Stimulated activated effector memory CD8-positive, alpha-beta T cell treated with anti-CD3 and anti-CD28 coated beads, Interleukin-12 subunit alpha, Interleukin-12 subunit beta, amount 100 ng/mL, for 72 hours (primary cell): Measurements from ENCODE around the gene SKAP1.

Experiments
- ATAC-seq: fragments of 150-1000 bp; cut with Tn5 transposase; 2 replicates; pipeline ENCODE4 v1.10.0; 2021
- DNase-seq, 2 donors: peaks; one replicate each; pipeline ENCODE4 v3.0.0; 2021 to 2022; ENCODE audit warnings: low spot score in 2 of 2
- H3K27ac Mint-ChIP-seq: one replicate; pipeline ENCODE4 v1.8.0; 2022; ENCODE audit warnings: mild to moderate bottlenecking, mixed read lengths
- H3K36me3 Mint-ChIP-seq: one replicate; pipeline ENCODE4 v1.8.0; 2022; ENCODE audit warnings: mild to moderate bottlenecking, mixed read lengths
- H3K4me1 Mint-ChIP-seq: one replicate; pipeline ENCODE4 v1.8.0; 2022; ENCODE audit warnings: mixed read lengths
- H3K4me3 Mint-ChIP-seq: one replicate; pipeline ENCODE4 v1.8.0; 2022; ENCODE audit warnings: mild to moderate bottlenecking, mixed read lengths
- H3K9me3 Mint-ChIP-seq: one replicate; pipeline ENCODE4 v1.8.0; 2022; ENCODE audit warnings: mixed read lengths

The SKAP1 gene

GRCh38 chr17:48159232-48159631 lies 270.8 kb downstream of the SKAP1 start:
- Mint-ChIP-seq H3K27ac (no peak overlapping the region), H3K36me3 (peaks cover 92% of the 10 kb centered on the region), H3K4me1 (peaks cover 7% of the 10 kb centered on the region), H3K9me3 (no peaks in the 10 kb centered on the region), H3K4me3 (no peak overlapping the region)
- ATAC-seq (no peak), DNase-seq (no peak)

GRCh38 chr17:48155889-48156611 lies 274.0 kb downstream of the SKAP1 start:
- Mint-ChIP-seq H3K9me3 (no peaks in the 10 kb centered on the region), H3K27ac (no peak overlapping the region), H3K36me3 (peaks cover 80% of the 10 kb centered on the region), H3K4me3 (no peak overlapping the region), H3K4me1 (no peaks in the 10 kb centered on the region)
- DNase-seq: no peak
- ATAC-seq: no peak

GRCh38 chr17:48153691-48154358 lies 276.2 kb downstream of the SKAP1 start:
- Mint-ChIP-seq H3K4me3 (no peak overlapping the region), H3K9me3 (no peaks in the 10 kb centered on the region), H3K4me1 (no peaks in the 10 kb centered on the region), H3K36me3 (peaks cover 76% of the 10 kb centered on the region), H3K27ac (no peak overlapping the region)
- DNase-seq: no peak
- ATAC-seq: no peak

- no peak overlapping the region for H3K4me3 Mint-ChIP-seq
- ATAC-seq: no peak
- no peaks in the 10 kb centered on the region for H3K4me1 Mint-ChIP-seq
- H3K27ac Mint-ChIP-seq: no peak overlapping the region
- peaks cover 70% of the 10 kb centered on the region for H3K36me3 Mint-ChIP-seq
- H3K9me3 Mint-ChIP-seq: no peaks in the 10 kb centered on the region
- no peak for DNase-seq
Measured at GRCh38 chr17:48152289-48152688, 277.7 kb downstream of the SKAP1 start.

- H3K27ac Mint-ChIP-seq: no peak overlapping the region
- ATAC-seq (no peak), DNase-seq (no peak)
- no peaks in the 10 kb centered on the region for H3K9me3 Mint-ChIP-seq
- no peak overlapping the region for H3K4me3 Mint-ChIP-seq
- H3K36me3 Mint-ChIP-seq: peaks cover 70% of the 10 kb centered on the region
- H3K4me1 Mint-ChIP-seq: no peaks in the 10 kb centered on the region
Measured at GRCh38 chr17:48151220-48151619, 278.8 kb downstream of the SKAP1 start.

- Mint-ChIP-seq H3K4me3 (no peak overlapping the region), H3K36me3 (peaks cover 69% of the 10 kb centered on the region), H3K9me3 (no peaks in the 10 kb centered on the region), H3K4me1 (peaks cover 3% of the 10 kb centered on the region), H3K27ac (no peak overlapping the region)
- DNase-seq: no peak
- no peak for ATAC-seq
Measured at GRCh38 chr17:48150597-48151001, 279.4 kb downstream of the SKAP1 start.

- Mint-ChIP-seq H3K9me3 (no peaks in the 10 kb centered on the region), H3K36me3 (peaks cover 70% of the 10 kb centered on the region), H3K27ac (no peak overlapping the region), H3K4me3 (no peak overlapping the region), H3K4me1 (peaks cover 4% of the 10 kb centered on the region)
- DNase-seq (no peak), ATAC-seq (no peak)
Measured at GRCh38 chr17:48149787-48150463, 280.1 kb downstream of the SKAP1 start.

- Mint-ChIP-seq H3K36me3 (peaks cover 67% of the 10 kb centered on the region), H3K27ac (no peak overlapping the region), H3K9me3 (no peaks in the 10 kb centered on the region), H3K4me1 (peaks cover 4% of the 10 kb centered on the region), H3K4me3 (no peak overlapping the region)
- DNase-seq (no peak), ATAC-seq (no peak)
Measured at GRCh38 chr17:48148854-48149786, 280.9 kb downstream of the SKAP1 start.

GRCh38 chr17:48148029-48148770 lies 281.8 kb downstream of the SKAP1 start:
- Mint-ChIP-seq H3K27ac (no peak overlapping the region), H3K4me1 (peaks cover 4% of the 10 kb centered on the region)
- ATAC-seq: no peak

GRCh38 chr17:48144976-48145798 lies 284.8 kb downstream of the SKAP1 start:
- ATAC-seq: no peak
- Mint-ChIP-seq H3K9me3 (no peaks in the 10 kb centered on the region), H3K4me3 (no peak overlapping the region), H3K36me3 (peaks cover 82% of the 10 kb centered on the region), H3K27ac (peak overlapping the region; percentile 54), H3K4me1 (peaks cover 9% of the 10 kb centered on the region)
- no peak for DNase-seq

More at GRCh38 chr17:48148029-48148770, 281.8 kb downstream of the SKAP1 start:
- Mint-ChIP-seq H3K9me3 (no peaks in the 10 kb centered on the region), H3K36me3 (peaks cover 67% of the 10 kb centered on the region), H3K4me3 (no peak overlapping the region)
- no peak for DNase-seq

- no peak for ATAC-seq
- Mint-ChIP-seq H3K27ac (peak overlapping the region; percentile 43), H3K36me3 (peaks cover 85% of the 10 kb centered on the region), H3K4me3 (no peak overlapping the region), H3K4me1 (peaks cover 9% of the 10 kb centered on the region), H3K9me3 (no peaks in the 10 kb centered on the region)
- DNase-seq: no peak
Measured at GRCh38 chr17:48144231-48144630, 285.8 kb downstream of the SKAP1 start.

GRCh38 chr17:48143629-48144028 lies 286.4 kb downstream of the SKAP1 start:
- ATAC-seq: no peak
- Mint-ChIP-seq H3K27ac (peak overlapping the region; percentile 43), H3K4me3 (no peak overlapping the region), H3K36me3 (peaks cover 85% of the 10 kb centered on the region), H3K4me1 (peaks cover 9% of the 10 kb centered on the region), H3K9me3 (no peaks in the 10 kb centered on the region)
- DNase-seq: no peak

GRCh38 chr17:48139944-48140343 lies 290.1 kb downstream of the SKAP1 start:
- DNase-seq (no peak), ATAC-seq (no peak)
- H3K27ac Mint-ChIP-seq: peak overlapping the region; percentile 4
- H3K4me3 Mint-ChIP-seq: no peak overlapping the region
- H3K9me3 Mint-ChIP-seq: no peaks in the 10 kb centered on the region
- H3K36me3 Mint-ChIP-seq: peaks cover 93% of the 10 kb centered on the region
- peaks cover 5% of the 10 kb centered on the region for H3K4me1 Mint-ChIP-seq

- H3K9me3 Mint-ChIP-seq: no peaks in the 10 kb centered on the region
- no peak for DNase-seq
- no peak for ATAC-seq
- H3K36me3 Mint-ChIP-seq: peaks cover 93% of the 10 kb centered on the region
- H3K4me1 Mint-ChIP-seq: peaks cover 10% of the 10 kb centered on the region
- H3K27ac Mint-ChIP-seq: peak overlapping the region; percentile 24
- no peak overlapping the region for H3K4me3 Mint-ChIP-seq
Measured at GRCh38 chr17:48137656-48138055, 292.4 kb downstream of the SKAP1 start.
